Measurements from ENCODE around the gene AKT1S1. TPM values are rescaled to one million over a fixed set of nuclear protein-coding genes. Genes with fewer than 3 reads are reported as not detected.
A peak's percentile ranks its signal among the peaks of the same experiment; 100 is the strongest.

The AKT1S1 gene
- total RNA-seq, 1 experiment from 2014 or later, result 65.2 TPM

DNA sequence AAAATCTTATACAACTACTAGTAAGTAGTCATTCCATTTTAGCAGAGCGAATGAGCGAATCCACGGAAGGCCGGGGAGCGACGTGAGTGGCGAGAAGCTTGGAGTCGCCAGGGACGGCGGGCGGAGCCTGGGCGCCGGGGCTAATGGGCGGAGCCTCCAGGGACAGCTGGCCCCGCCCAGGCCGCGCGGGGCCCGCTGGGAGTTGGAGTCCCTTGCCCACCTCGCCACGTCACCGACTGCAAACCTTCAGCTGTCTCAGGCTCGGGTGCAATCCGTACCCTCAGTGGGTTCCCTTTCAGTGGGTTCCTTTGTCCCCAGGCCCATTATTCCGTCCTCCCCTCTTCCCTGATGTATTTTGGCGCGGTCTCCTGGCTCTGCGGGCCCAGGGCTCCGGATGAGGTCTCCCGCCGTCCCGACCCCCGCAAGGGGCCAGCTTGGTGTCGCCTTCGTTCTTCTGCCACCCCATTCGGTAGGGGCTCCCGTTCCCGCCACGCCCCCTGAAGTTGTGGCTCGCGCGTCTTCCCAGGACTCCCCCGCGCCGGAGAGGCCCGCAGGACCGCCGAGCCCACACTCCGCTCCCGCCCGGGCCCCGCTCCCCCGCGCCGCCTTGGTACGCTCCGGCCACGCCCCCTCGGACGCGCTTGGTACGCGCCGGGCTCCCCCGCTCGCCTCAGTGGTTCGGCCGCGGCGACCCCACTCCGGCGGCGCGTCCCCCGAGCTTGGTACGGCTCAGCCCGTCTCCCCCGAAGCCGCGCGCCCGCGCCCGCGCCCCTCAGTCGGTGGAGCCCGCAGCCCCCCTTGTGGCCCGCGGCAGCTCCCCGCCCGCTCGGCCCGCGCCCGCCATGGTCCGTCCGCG is 26.4 kb downstream of the AKT1S1 start, which contains the start of gene PTOV1:
PTOV1 (plus strand) TSS at position 673 of the 856 bp plus-strand sequence.
- Mint-ChIP-seq H3K9me3 (ENCODE audit: low read depth, unreplicated experiment) (peaks cover 5% of the 10 kb centered on the region), H3K4me3 (ENCODE audit: low read depth, unreplicated experiment) (peak within 1 kb of the TSS; percentile 85), H3K4me1 (ENCODE audit: low read depth, unreplicated experiment) (peaks cover 36% of the 10 kb centered on the region), H3K27ac (ENCODE audit: unreplicated experiment) (peak within 1 kb of the TSS; percentile 89), H3K36me3 (ENCODE audit: insufficient read depth, unreplicated experiment) (peaks cover 72% of the 10 kb centered on the region), H3K27me3 (ENCODE audit: unreplicated experiment) (no peaks in the 10 kb centered on the region)
- DNase-seq, result peak; percentile 96
- CTCF ChIA-PET, result interaction anchor here (0.6 to 2.0 kb wide), 4 partner anchors 12 to 643 kb away, joined by 3 to 9 read pairs (median 4); no protein-coding TSS in a partner anchor
- intact Hi-C loops (cut with micrococcal nuclease; ENCODE audit: unreplicated experiment), result no loop called here
- TF ChIP-seq, protein P1, sequence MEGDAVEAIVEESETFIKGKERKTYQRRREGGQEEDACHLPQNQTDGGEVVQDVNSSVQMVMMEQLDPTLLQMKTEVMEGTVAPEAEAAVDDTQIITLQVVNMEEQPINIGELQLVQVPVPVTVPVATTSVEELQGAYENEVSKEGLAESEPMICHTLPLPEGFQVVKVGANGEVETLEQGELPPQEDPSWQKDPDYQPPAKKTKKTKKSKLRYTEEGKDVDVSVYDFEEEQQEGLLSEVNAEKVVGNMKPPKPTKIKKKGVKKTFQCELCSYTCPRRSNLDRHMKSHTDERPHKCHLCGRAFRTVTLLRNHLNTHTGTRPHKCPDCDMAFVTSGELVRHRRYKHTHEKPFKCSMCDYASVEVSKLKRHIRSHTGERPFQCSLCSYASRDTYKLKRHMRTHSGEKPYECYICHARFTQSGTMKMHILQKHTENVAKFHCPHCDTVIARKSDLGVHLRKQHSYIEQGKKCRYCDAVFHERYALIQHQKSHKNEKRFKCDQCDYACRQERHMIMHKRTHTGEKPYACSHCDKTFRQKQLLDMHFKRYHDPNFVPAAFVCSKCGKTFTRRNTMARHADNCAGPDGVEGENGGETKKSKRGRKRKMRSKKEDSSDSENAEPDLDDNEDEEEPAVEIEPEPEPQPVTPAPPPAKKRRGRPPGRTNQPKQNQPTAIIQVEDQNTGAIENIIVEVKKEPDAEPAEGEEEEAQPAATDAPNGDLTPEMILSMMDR (IDR thresholded peaks at IDR 0.05; ENCODE audit: unreplicated experiment), result no peak
- no TSS peak for BruUV-seq (replicated peaks)

GRCh38 chr19:49850221-49850486 is 27.0 kb downstream of the AKT1S1 start:
- Mint-ChIP-seq H3K4me1 (ENCODE audit: low read depth, unreplicated experiment) (peaks cover 36% of the 10 kb centered on the region), H3K36me3 (ENCODE audit: insufficient read depth, unreplicated experiment) (peaks cover 66% of the 10 kb centered on the region), H3K27ac (ENCODE audit: unreplicated experiment) (peak overlapping the region; percentile 64), H3K9me3 (ENCODE audit: low read depth, unreplicated experiment) (peaks cover 5% of the 10 kb centered on the region), H3K27me3 (ENCODE audit: unreplicated experiment) (no peaks in the 10 kb centered on the region), H3K4me3 (ENCODE audit: low read depth, unreplicated experiment) (peak overlapping the region; percentile 85)
- TF ChIP-seq, protein P1 (IDR thresholded peaks at IDR 0.05; ENCODE audit: unreplicated experiment), result no peak
- BruUV-seq (replicated peaks), result no TSS peak
- CTCF ChIA-PET, result interaction anchor here (0.7 to 2.0 kb wide), 3 partner anchors 11 to 19 kb away, joined by 3 to 9 read pairs (median 4); no protein-coding TSS in a partner anchor
- intact Hi-C loops (cut with micrococcal nuclease; ENCODE audit: unreplicated experiment), result no loop called here
- DNase-seq, result no peak

DNA sequence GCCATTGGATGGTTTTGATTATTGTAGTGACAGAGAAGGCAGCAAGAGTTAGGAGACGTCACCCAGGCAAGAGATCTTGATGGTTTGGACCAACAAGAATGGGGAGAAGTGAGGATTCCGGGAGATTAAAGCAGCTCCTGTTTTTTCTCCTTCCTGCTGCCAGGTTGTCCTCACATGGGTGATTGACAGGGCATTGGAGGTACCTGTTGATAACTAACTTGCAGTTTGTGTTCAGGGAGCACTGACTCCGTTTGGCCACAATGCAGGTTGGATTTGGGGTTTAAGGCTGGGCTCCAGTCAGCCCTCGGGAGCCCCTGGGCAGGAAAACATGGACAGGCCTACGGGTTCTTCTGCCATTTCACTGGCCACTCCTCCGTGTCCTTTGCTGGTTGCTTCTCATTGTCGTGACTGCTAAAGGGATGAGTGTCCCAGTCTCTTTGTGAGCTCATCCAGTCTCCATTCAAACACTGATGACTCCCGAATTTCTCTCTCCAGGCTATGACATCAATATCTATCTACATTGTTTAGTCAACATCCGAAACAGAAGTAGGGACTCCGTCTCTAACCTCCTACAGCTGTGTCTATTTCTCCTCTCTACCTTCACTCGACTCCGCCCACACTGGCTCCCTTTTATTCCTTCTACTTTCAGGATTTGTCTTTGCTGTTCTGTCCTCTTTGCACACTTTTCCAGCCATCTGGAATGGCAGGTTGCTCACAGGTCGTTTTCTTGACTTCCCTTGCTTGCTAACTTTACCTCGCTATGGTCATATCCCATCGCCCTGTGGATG is 27.5 kb downstream of the AKT1S1 start:
- TSS peak; percentile 44 for BruUV-seq (replicated peaks)
- CTCF ChIA-PET, result interaction anchor here (1.2 to 2.0 kb wide), 2 partner anchors 11 to 20 kb away, joined by 4 to 9 read pairs; no protein-coding TSS in a partner anchor
- H3K27me3 Mint-ChIP-seq (ENCODE audit: unreplicated experiment), result no peaks in the 10 kb centered on the region

GRCh38 chr19:49848938-49849337 is 28.2 kb downstream of the AKT1S1 start:
- intact Hi-C loops (cut with micrococcal nuclease; ENCODE audit: unreplicated experiment), result no loop called here
- Mint-ChIP-seq H3K4me3 (ENCODE audit: low read depth, unreplicated experiment) (peak overlapping the region; percentile 3), H3K36me3 (ENCODE audit: insufficient read depth, unreplicated experiment) (peaks cover 54% of the 10 kb centered on the region)

More for the DNA sequence above, 27.5 kb downstream of the AKT1S1 start:
- Mint-ChIP-seq H3K9me3 (ENCODE audit: low read depth, unreplicated experiment) (peaks cover 5% of the 10 kb centered on the region), H3K27ac (ENCODE audit: unreplicated experiment) (peak overlapping the region; percentile 64), H3K4me3 (ENCODE audit: low read depth, unreplicated experiment) (peak overlapping the region; percentile 85), H3K4me1 (ENCODE audit: low read depth, unreplicated experiment) (peaks cover 36% of the 10 kb centered on the region), H3K36me3 (ENCODE audit: insufficient read depth, unreplicated experiment) (peaks cover 61% of the 10 kb centered on the region)
- DNase-seq, result no peak
- intact Hi-C loops (cut with micrococcal nuclease; ENCODE audit: unreplicated experiment), result no loop called here
- TF ChIP-seq, protein P1 (IDR thresholded peaks at IDR 0.05; ENCODE audit: unreplicated experiment), result no peak

More at GRCh38 chr19:49848938-49849337, 28.2 kb downstream of the AKT1S1 start:
- no TSS peak for BruUV-seq (replicated peaks)
- CTCF ChIA-PET, result interaction anchor here (2.0 kb wide), 1 partner anchor 20 kb away, joined by 9 read pairs; no protein-coding TSS in a partner anchor
- H3K4me1 Mint-ChIP-seq (ENCODE audit: low read depth, unreplicated experiment), result peaks cover 36% of the 10 kb centered on the region
- peaks cover 5% of the 10 kb centered on the region for H3K9me3 Mint-ChIP-seq (ENCODE audit: low read depth, unreplicated experiment)
- TF ChIP-seq, protein P1 (IDR thresholded peaks at IDR 0.05; ENCODE audit: unreplicated experiment), result no peak
- H3K27ac Mint-ChIP-seq (ENCODE audit: unreplicated experiment), result peak overlapping the region; percentile 46
- H3K27me3 Mint-ChIP-seq (ENCODE audit: unreplicated experiment), result no peaks in the 10 kb centered on the region
- DNase-seq, result no peak
